DMS114 treated with DMSO at 0.1 percent for 48 hours (cell line): Measurements from ENCODE around the gene HTT.
"Not testable (repeated sequence)": the region's sequence is repeated elsewhere in the genome, so short reads cannot be mapped to it uniquely, and the experiment has no call there.

Source experiments
- DNase-seq: peaks from one replicate; lab custom pipeline; 2025; ENCODE audit not compliant: unreplicated experiment; lab: John Stamatoyannopoulos, UW

The HTT gene

DNA sequence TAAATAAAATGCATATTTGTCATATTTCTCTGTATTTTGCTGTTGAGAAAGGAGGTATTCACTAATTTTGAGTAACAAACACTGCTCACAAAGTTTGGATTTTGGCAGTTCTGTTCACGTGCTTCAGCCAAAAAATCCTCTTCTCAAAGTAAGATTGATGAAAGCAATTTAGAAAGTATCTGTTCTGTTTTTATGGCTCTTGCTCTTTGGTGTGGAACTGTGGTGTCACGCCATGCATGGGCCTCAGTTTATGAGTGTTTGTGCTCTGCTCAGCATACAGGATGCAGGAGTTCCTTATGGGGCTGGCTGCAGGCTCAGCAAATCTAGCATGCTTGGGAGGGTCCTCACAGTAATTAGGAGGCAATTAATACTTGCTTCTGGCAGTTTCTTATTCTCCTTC, 3.3 kb downstream of the HTT start:
- no peak for DNase-seq

DNA sequence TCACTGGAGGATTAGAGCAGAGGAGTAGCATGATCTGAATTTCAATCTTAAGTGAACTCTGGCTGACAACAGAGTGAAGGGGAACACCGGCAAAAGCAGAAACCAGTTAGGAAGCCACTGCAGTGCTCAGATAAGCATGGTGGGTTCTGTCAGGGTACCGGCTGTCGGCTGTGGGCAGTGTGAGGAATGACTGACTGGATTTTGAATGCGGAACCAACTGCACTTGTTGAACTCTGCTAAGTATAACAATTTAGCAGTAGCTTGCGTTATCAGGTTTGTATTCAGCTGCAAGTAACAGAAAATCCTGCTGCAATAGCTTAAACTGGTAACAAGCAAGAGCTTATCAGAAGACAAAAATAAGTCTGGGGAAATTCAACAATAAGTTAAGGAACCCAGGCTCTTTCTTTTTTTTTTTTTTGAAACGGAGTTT, 5.2 kb downstream of the HTT start:
- no peak for DNase-seq

DNA sequence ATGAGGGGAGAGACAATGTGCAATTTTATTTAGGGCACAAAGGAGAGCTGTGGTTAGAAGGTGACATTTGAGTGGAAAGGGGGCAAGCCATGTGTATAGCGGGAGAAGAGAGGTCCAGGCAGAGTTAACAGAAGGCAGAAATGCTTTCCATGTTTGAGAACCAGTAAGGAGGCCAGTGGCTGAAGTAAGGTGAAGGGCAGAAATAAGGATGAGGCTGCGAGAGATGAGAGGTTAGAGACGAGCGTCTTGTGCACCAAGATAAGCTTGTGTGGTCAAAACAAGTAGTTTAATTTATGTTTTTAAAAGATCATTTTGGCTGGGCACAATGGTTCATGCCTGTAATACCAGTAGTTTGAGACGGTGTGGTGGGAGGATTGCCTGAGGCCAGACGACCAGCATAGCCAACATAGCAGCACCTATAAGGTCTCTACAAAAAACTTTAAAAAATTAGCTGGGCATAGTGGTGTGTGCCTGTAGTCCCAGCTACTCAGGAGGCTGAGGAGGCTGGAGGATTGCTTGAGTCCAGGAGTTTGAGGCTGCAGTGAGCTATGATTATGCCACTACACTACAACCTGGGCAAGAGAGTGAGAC, 8.5 kb downstream of the HTT start:
- DNase-seq = no peak

DNA sequence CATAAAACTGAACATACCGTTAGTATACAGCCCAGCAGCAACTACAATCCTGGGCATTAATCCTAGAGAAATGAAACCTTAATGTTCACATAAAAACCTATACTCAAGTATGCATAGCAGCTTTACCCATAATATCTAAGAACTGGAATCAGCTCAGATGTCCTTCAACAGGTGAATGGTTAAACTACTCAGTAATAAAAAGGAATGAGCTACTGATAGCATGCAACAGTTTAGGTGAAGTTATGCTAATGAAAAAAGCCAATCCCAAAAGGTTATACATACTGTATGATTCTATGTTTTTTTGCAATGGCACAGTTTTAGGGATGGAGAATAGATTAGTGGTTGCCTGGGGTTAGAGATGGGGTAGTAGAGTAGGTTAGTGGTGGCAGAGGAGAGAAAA, 9.3 kb downstream of the HTT start:
- no peak for DNase-seq

DNA sequence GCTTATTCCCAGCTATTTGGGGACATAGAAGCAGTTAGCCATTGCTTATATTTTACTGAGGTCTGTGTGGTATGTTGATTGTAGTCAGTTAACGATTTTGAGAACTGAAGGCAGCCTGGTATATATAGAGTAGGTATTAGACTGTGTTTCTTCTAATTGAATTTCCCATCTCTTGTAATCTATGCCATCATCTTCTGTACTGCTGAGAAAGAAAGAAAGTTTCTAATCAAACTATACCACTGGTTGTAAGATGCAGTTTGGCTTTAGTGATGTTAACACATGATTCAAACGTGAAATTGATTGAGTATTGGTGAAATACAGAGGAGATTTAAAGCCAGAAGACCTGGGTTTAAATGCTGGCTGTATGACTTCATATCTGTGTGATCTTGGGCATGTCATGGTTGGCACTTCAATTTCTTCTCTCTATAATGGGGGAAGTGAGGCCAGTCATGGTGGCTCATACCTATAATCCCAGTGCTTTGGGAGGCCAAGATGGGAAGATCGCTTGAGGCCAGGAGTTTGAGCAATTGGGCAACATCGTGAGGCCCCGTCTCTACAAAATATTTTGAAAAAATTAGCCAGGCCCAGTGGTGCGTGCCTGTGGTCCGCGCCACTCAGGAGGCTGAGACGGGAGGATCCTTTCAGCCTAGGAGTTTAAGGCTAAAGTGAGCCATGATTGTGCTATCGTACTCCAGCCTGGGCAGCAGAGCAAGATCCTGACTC, 11.6 kb downstream of the HTT start:
- no peak for DNase-seq

DNA sequence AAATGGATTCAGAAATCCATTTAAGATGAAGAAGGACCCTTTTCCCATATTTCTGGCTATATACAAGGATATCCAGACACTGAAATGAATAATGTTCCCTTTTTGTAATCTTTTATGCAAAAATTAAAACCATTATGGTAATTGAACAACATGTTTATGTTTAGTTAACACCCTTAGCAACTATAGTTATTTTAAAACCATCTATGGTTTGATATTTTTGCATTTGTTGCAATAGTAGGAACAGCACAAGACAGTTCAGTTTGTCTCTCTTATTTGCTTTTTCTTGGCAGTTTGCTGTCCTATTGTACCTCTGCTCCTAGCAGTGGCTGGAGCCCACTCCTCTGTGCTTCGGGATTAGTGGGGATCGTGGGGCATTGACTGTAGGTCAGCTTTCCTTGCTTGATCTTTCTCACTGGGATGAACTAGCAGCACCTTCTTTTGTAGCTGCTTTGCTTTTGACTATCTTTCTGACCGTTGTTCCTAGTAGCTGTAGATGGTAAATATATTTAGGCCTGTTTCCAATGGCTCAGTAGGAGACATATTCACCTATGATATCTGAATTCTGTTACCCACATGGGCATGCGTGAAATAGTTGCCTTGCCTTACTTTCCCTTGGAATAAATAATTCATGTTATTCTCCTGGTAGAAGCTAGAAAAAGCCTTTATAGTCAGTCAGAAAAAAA, 12.8 kb downstream of the HTT start:
- DNase-seq = no peak

DNA sequence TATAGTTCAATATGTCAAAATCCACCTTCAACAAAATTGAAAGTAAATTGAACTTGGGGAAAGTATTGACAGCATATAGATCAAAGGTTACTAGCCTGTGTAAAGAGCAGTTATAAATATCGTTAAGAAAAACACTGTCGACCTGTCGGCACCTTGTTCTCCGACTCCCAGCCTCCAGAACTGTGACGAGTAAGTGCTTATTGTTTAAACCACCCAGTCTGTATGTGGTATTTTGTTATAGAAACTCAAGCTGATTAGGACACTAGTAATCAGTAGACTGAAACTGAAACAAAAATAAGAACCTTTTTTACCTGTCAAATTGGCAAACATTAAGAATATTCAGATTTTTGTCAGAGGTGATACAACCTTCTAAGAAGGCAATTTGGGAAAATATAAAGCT, 17.0 kb downstream of the HTT start:
- DNase-seq = no peak

DNA sequence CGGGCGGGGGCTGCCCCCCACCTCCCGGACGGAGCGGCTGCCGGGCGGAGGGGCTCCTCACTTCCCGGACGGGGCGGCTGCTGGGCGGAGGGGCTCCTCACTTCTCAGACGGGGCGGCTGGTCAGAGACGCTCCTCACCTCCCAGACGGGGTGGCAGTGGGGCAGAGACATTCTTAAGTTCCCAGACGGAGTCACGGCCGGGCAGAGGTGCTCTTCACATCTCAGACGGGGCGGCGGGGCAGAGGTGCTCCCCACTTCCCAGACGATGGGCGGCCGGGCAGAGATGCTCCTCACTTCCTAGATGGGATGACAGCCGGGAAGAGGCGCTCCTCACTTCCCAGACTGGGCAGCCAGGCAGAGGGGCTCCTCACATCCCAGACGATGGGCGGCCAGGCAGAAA, 20.2 kb downstream of the HTT start:
- not testable (repeated sequence) for DNase-seq

DNA sequence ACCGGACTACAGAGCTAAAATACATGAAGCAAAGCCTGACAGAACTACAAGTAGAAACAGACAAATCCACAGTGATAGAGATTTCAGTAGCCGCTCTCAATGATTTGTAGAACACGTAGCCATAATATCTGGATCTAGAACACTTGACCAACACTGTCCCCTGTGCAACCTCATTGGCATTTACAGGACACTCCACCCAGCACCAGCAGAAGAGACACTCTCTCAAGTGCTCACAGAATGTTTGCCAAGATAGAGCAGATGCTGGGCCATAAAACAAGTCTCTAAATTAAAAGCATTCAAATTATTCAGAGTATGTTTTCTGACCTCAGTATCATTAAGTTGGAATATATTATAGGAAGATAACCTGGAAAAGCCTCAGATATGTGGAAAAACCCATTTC, 21.7 kb downstream of the HTT start:
- no peak for DNase-seq

DNA sequence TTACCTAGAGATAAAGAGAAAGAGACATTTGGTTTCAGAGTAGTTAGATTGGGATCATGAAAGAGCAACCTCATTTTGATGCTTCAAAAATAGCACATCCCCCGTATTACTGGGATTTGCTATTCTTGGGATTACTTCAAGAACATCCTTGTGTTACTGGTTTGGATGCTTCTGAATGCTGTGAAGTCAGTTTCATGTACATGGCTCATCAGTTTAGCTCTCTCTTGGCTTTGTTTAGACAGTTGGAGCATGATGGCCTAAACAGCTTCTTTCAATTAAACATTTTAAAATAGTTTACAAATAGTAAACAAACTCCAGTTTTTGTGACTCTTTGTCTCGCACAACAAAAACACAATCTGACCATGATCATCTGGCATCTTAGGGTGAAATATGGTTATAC, 23.9 kb downstream of the HTT start:
- DNase-seq = no peak

DNA sequence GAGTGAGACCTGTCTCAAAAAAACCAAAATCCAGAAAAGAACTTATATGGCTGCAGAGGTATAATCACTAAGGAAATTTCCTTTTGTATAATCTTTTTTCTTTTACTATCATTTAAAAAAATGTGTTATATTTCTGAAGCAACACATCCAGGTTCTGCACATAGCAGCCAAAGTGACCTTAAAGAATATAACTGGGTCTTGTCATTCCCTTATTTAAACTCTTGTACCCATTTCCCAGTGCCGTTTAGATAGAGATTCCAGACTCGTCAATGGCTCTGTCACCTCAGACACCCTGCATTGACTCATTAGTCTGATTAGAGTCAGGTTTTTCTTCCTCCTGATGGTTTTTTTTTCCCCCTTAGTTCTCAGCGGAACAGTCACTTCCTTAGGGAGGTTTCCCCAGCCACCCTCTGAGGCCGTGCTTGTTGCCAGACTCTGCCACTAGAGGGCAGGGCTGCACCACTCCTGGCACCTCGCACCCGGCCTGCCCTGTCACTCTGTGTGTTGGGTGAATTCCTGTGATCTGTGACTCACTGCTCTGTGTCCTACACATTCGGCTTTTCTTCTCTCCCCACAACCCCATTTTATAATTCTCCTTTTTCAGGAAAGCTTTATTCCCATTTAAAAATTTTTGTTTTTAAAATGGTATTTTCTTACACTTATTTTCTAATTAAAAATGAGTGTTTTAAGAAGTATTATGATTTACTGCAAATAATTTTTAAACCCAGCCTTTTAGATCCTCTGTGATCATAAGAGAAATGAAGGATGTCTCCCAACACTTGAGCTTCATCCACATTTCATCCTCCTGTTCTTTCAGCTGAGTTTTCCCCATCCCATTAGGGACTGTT, 32.1 kb downstream of the HTT start:
- DNase-seq = peak; percentile 43

DNA sequence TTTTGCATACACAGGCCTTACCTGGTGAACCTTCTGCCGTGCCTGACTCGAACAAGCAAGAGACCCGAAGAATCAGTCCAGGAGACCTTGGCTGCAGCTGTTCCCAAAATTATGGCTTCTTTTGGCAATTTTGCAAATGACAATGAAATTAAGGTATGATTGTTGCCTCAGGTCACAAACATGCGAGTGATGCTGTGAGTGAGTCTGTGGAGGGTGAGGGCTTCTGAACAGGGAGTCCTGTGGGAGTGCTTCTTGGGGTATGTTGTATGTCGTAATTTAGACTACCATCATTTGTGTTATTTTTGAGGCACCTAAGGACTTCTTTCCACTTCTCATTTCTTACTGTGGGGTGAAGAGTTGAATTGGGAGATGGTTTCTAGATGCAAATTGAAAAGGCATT, 32.8 kb downstream of the HTT start:
- DNase-seq = no peak

DNA sequence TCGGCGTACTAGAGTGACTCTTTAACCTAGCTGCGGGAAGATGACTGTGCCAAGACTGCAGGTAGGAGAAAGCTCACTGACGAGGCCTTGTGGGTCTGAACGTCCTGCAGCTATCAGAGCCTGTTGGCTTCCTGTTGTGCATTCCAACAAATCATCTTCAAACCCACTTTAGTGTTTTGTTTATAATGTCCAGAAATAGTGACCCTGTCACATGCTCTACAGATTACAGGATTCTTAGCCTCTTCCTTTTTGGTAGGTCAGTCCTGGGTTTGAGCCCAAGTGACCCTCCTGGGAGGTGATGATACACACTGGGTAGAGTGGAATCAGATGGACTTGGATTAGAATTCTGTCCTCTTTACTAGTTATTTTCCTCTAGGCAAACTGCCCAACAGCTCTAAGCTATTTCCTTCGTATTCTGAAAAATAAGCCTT, 33.2 kb downstream of the HTT start:
- DNase-seq = no peak

DNA sequence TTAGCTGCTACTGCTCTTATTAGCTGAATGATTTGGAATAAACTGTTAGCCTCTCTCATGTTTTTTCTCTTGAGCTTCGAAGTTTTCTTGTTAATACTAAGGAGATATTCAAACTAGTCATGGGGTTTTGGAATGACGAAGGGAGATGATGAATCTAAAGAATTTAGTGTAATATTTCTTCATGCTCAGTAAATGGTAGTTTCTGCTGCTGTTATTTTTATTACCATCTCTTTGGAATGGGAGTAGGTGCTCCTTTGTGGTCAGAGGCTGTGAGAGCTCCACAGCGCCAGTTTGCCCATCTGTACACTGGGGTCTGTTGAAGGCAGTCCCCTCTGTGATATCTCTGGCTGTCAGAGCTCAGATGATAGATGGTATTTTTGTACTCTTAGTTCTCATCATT, 33.7 kb downstream of the HTT start:
- DNase-seq = no peak

DNA sequence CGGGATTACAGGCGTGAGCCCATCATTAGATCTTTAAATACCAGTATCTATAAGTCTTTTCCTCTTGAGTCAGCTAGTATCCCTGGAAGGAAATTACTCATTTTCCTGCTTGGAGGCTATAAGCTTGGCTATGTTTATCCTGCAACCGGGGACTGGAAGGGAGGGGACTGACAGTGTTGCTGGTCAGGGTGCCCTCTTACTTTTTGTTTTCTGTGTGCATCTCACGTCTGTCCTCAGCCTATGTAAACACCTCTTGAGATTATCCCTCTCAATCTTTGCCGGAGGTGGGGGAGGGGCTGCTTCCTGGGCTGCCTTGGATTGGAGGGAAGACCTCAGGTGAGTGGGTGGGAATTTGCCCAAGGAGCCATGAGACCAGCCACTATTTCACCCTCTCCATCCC, 37.0 kb downstream of the HTT start:
- no peak for DNase-seq

DNA sequence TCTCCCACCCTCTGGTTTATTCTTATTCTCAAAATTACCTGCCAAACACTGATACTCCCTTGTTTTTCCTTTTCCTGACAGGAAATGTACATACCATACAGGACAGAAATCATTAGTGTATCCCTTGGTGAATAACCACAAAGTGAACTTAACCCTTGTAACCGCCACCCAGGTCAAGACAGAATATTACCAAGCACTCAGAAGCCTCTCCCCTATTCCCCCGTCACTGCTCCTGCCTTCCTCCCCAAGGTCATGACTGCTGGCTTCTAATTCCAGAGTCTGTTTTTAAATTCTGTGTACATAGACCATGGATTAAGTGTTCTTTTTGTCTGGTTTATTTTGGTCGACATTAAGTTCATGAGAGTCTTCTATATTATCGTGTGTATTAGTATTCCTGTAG, 37.7 kb downstream of the HTT start:
- DNase-seq = no peak

DNA sequence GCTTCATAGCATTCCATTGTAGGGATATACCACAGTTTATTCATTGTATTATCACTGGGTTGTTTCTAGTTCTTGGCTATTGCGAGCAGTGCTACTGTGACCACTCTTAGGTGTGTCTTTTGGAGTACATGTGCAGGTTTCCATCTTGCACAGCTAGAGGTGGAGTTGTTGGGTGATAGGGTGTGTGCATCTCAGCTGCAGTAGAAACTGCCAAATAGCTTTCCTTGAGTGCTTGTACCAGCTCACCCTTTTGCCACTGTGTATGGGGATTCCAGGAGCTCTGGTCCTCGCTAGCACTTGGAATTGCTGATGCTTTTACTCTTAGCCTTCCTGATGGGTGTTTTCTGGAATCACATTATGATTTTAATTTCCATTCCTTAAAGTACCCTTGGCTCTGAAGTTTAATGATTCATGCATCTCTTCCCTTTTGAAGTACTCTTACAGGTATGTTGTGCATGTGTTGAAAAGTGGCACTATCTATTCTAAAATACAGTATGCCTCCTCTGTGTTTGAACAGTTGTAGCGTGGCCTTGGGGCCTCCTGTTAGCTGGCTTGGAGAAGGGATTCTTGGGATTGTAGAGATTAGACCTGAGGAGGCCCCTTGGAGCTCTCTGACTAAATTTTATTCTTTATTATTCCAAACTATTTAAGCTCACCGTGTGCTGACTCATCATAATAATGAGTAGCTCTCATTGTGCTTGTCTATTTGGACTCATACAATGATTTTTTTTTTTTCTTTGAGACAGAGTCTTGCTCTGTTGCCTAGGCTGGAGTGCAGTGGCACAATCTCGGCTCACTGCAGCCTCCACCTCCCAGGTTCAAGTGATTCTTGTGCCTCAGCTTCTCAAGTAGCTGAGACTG, 38.4 kb downstream of the HTT start:
- DNase-seq = no peak

DNA sequence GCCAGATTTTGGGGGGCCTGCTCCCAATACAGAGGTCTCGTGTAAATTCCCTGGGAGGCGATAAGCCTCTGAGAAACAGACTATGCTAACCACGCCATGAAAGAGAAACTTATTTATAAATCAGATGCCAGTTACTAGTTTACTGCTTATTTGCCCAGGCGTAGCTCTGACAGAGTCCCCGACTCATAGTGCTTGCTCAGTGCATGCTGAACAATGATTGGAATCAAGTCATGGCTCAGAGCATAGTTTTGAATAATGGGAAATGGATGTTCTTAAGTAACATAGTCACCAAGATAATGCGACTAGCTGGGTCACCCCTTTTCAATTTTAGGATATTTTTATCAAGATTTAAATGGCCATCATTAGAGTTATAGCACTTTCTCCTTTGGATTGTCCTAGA, 39.9 kb downstream of the HTT start:
- DNase-seq = no peak

DNA sequence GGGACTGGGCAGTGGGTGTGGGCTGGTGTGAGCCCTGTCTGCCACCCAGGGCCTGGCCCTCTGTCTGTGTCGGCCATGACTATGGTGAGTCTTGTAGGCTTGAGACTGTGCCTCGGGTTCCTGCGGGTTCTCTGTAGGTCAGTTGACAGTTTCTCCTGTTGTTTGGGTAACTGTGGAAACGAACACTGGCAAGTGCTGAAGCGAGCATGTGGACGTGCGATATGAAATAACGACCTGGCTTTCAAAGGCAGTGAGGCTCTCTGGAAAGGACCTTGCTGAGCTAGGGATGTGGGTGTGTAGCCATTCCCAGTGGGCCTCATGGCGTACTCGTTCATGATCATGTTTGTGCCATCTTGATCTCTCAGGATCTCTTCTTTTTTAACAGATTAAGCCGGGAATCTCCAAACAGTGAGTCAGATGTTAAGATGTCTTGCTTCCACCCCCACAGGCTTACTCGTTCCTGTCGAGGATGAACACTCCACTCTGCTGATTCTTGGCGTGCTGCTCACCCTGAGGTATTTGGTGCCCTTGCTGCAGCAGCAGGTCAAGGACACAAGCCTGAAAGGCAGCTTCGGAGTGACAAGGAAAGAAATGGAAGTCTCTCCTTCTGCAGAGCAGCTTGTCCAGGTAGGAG, 41.3 kb downstream of the HTT start:
- DNase-seq = no peak

DNA sequence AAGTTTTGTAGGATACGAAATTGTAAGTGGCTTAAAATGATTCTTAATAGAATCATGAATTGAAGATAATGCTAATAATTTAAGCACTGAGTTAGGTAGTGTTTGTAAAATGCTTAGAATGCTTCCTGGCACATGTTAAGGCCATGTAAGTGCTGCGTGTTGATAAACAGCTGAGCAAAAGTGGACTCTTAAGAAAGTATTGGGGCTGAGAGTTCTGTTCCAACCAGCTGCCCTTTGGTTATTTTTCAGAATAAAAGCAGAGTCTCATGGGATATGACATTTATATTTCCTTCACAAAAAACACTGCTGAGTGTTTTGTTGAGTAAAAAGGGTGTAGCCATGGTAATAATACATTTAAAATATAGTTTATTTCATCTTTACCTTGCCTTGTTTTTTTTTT, 42.5 kb downstream of the HTT start:
- no peak for DNase-seq
